A549 (cell line): ENCODE results near the gene ANKRD33B. TPM values are rescaled to one million over a fixed set of nuclear protein-coding genes. Genes with fewer than 3 reads are reported as not detected.

Source experiments
- ATAC-seq, 2 experiments: fragments of 200-7000 bp in 1 of 2; fragments of >200 bp in 1 of 2; cut with Nextera tagmentation in 1 of 2; cut with Tn5 transposase in 1 of 2; 3 replicates each; pipeline versions ENCODE4 v1.8.0 to v1.9.1; 2018 to 2020; ENCODE audit warnings: mild to moderate bottlenecking in 1 of 2, moderate library complexity in 1 of 2
- CTCF ChIA-PET: fragments of 300-600 bp; sonication (Branson Sonifier 250); formaldehyde crosslinking; extraction: SDS; loops from one replicate; lab custom pipeline; 2021; ENCODE audit warnings: antibody characterized with exemption, inconsistent platforms; lab: Yijun Ruan, JAX
- POLR2A ChIA-PET: fragments of 350-600 bp; formaldehyde crosslinking; extraction: SDS; loops from one replicate; lab custom pipeline; 2021; ENCODE audit warnings: antibody characterized with exemption, inconsistent platforms; lab: Yijun Ruan, JAX
- DNase-seq, 2 experiments: peaks; one replicate each; pipeline versions ENCODE4 v3.0.0 to v3.0.0-alpha.2; 2011 to 2016; ENCODE audit warnings: low read depth in 1 of 2, low spot score in 1 of 2
- FAIRE-seq: peaks from 2 replicates; lab custom pipeline; 2011; peaks lifted over from hg19 to GRCh38; lab: Jason Lieb, UNC
- H3K27ac ChIP-seq, 2 experiments: fragments of >200 bp; sonication (Bioruptor Twin); formaldehyde crosslinking; 3 replicates each; pipeline ENCODE4 v1.5.1; 2016 to 2017
- H3K4me1 ChIP-seq: fragments of >200 bp; sonication (Bioruptor Twin); formaldehyde crosslinking; 3 replicates; pipeline ENCODE4 v1.6.1; 2016
- H3K4me2 ChIP-seq: fragments of >200 bp; sonication (Bioruptor Twin); formaldehyde crosslinking; 3 replicates; pipeline ENCODE4 v1.6.1; 2016
- H3K4me3 ChIP-seq: fragments of >200 bp; sonication (Bioruptor Twin); formaldehyde crosslinking; 3 replicates; pipeline ENCODE4 v1.5.1; 2016
- H3K9me3 ChIP-seq: fragments of >200 bp; sonication (Bioruptor Twin); formaldehyde crosslinking; 3 replicates; pipeline ENCODE4 v1.6.1; 2016
- BHLHE40 ChIP-seq: IDR thresholded peaks from 2 replicates; pipeline ENCODE4 v1.6.1; 2012; ENCODE audit warnings: low read depth, low read length, inconsistent platforms
- CBX2 ChIP-seq: fragments of 200-600 bp; sonication (generic); IDR thresholded peaks from 2 replicates; pipeline ENCODE4 v1.6.1; 2016; ENCODE audit warnings: low read depth, mild to moderate bottlenecking, borderline replicate concordance
- CEBPB ChIP-seq, 2 experiments: fragments of >200 bp in 1 of 2; sonication (Bioruptor Twin) in 1 of 2; formaldehyde crosslinking in 1 of 2; IDR thresholded peaks; 2 replicates each; pipeline ENCODE4 v1.6.1; 2012 to 2016
- CHD2 ChIP-seq: fragments of 150-350 bp; IDR thresholded peaks from 2 replicates; pipeline ENCODE4 v1.6.1; 2014; ENCODE audit warnings: low read length; ENCODE audit not compliant: partially characterized antibody
- EHMT2 ChIP-seq: fragments of 200-600 bp; sonication (generic); IDR thresholded peaks from 2 replicates; pipeline ENCODE4 v1.6.1; 2016; ENCODE audit warnings: antibody characterized with exemption, low read depth, mild to moderate bottlenecking, moderate library complexity
- EP300 ChIP-seq, 2 experiments: fragments of >200 bp; sonication (Bioruptor Twin); formaldehyde crosslinking; IDR thresholded peaks; 2 replicates in 1 of 2; 3 replicates in 1 of 2; pipeline ENCODE4 v1.6.1; 2016 to 2017
- FOSB ChIP-seq: fragments of 250-450 bp; sonication (Bioruptor Pico); IDR thresholded peaks from 2 replicates; pipeline ENCODE4 v1.5.0; 2020; ENCODE audit warnings: mild to moderate bottlenecking, moderate library complexity
- HOXB13 ChIP-seq: fragments of 250-450 bp; sonication (Bioruptor Pico); IDR thresholded peaks from 2 replicates; pipeline ENCODE4 v1.5.0; 2020; ENCODE audit warnings: low read depth, mild to moderate bottlenecking, moderate library complexity
- KDM5A ChIP-seq: fragments of 200-600 bp; sonication (generic); IDR thresholded peaks from 2 replicates; pipeline ENCODE4 v1.6.1; 2016; ENCODE audit warnings: antibody characterized with exemption, mild to moderate bottlenecking
- NR3C1 ChIP-seq: fragments of >200 bp; sonication (Bioruptor Twin); formaldehyde crosslinking; IDR thresholded peaks from 3 replicates; pipeline ENCODE4 v1.6.1; 2017
- PHF8 ChIP-seq: fragments of 200-600 bp; sonication (generic); IDR thresholded peaks from 2 replicates; pipeline ENCODE4 v1.6.1; 2016; ENCODE audit warnings: low read depth, mild to moderate bottlenecking, antibody characterized with exemption, moderate library complexity, borderline replicate concordance
- POLR2A ChIP-seq: IDR thresholded peaks from 2 replicates; pipeline ENCODE4 v1.6.1; 2012; ENCODE audit warnings: mild to moderate bottlenecking, low read length
- POLR2AphosphoS2 ChIP-seq: conservative IDR thresholded peaks from 2 replicates; pipeline ENCODE4 v1.6.1; 2012; ENCODE audit warnings: low read length, improper control_type of control experiment, inconsistent platforms
- RNF2 ChIP-seq: fragments of 200-600 bp; sonication (generic); IDR thresholded peaks from 2 replicates; pipeline ENCODE4 v1.6.1; 2016; ENCODE audit warnings: low read depth, mild to moderate bottlenecking, antibody characterized with exemption, moderate library complexity, borderline replicate concordance
- SMC3 ChIP-seq: fragments of >200 bp; sonication (Bioruptor Twin); formaldehyde crosslinking; IDR thresholded peaks from 3 replicates; pipeline ENCODE4 v1.6.1; 2018; ENCODE audit warnings: inconsistent platforms
- SREBF2 ChIP-seq: fragments of 450-650 bp; IDR thresholded peaks from 2 replicates; pipeline ENCODE4 v1.6.1; 2014; ENCODE audit warnings: mild to moderate bottlenecking, moderate library complexity
- ZFP36 ChIP-seq: fragments of 450-650 bp; IDR thresholded peaks from 2 replicates; pipeline ENCODE4 v1.6.1; 2014; ENCODE audit warnings: borderline replicate concordance; ENCODE audit not compliant: partially characterized antibody
- ZNF302 ChIP-seq: fragments of 250-450 bp; sonication (Bioruptor Pico); IDR thresholded peaks from 2 replicates; pipeline ENCODE4 v1.9.0; 2021; ENCODE audit warnings: inconsistent platforms, mild to moderate bottlenecking, moderate library complexity
- ZSCAN20 ChIP-seq: fragments of 250-450 bp; sonication (Bioruptor Pico); IDR thresholded peaks from 2 replicates; pipeline ENCODE4 v1.8.0; 2022; ENCODE audit warnings: mild to moderate bottlenecking, moderate library complexity
- WGBS: methylation state at CpG from one replicate; pipeline ENCODE4 v1.1.6; 2017; ENCODE audit errors: missing lambda C conversion rate; 5-methylcytosine and 5-hydroxymethylcytosine counted together
- polyA plus RNA-seq, 4 experiments: library from polyadenylated mRNA; depleted of rRNA in 3 of 4; stranded (reverse); fragments of >200 nt; fragmentation: RNase III in 1 of 4; extraction: RNeasy Plus Mini Kit Qiagen cat#74134 plus additional on column Dnase treatment in 1 of 4; gene quantifications; 2 replicates in 3 of 4; 3 replicates in 1 of 4; pipeline ENCODE4 v1.2.3, GENCODE V29; 2011 to 2017
- TF ChIP-seq, protein P1 (sequence below): fragments of 250-450 bp; sonication (Bioruptor Pico); IDR thresholded peaks from 2 replicates; pipeline ENCODE4 v1.5.0; 2021; ENCODE audit warnings: mild to moderate bottlenecking, moderate library complexity, borderline replicate concordance
- TF ChIP-seq, protein P2 (sequence below): fragments of 450-650 bp; IDR thresholded peaks from 2 replicates; pipeline ENCODE4 v1.6.1; 2014; ENCODE audit warnings: antibody characterized with exemption
- TF ChIP-seq, protein P3 (sequence below): fragments of 150-350 bp; IDR thresholded peaks from 2 replicates; pipeline ENCODE4 v1.6.1; 2014; ENCODE audit warnings: low read depth, mild to moderate bottlenecking, low read length
- TF ChIP-seq, protein P4 (sequence below): fragments of >200 bp; sonication (Bioruptor Twin); formaldehyde crosslinking; IDR thresholded peaks from 3 replicates; pipeline ENCODE4 v1.5.1; 2016
- TF ChIP-seq, protein P5 (sequence below): fragments of 200-600 bp; sonication (generic); IDR thresholded peaks from 2 replicates; pipeline ENCODE4 v1.6.1; 2016; ENCODE audit warnings: antibody characterized with exemption, mild to moderate bottlenecking, moderate library complexity

The ANKRD33B gene
- polyA plus RNA-seq, 2 of the 4 experiments (the other 2 are of a cell fraction) = 4.0 to 6.9 TPM

DNA sequence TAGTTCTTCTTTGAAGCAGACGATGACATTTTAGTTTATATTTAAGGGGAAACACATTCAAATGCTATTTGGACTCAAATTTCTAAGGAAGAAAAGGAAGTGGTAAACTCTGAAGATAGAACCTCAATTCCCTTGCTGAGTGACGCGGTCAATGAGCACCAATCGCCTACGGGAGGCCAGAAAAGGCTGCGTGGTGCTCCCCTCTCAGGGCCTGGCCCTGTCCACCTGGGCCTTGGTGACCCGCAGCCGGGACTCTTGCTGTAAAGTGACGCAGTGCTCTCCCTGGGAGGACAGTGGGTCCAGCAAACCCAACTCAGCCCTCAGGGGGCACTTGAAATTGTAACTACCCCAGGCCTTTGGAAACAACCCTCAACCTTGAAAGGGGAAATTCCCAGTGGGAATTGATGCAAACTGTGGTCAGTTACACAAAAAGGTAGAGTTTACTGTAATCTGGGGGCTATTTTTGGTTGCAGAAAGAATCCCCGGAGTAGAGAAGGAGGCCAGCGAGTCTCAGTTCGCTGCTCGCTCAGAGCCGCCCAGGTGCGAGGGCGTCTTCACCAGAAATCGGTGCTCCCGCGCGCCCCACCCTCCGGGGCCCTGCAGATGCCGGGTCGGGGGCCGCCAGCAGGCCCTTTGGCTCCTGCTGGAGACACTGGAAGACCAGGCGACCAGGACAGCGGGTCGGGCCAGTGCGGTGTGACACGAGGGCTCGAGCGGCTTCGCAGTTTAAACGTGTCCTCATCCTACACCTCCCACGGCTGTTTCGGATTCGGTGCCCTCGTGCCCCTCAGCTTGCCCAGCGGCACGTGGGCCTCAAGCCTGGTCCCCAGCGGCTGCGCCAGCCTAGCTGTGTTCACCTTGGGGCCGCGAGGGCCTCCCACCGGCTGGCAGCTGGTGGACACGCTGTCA, 1.4 kb upstream of the ANKRD33B start (continued):
- TF ChIP-seq, protein P1, sequence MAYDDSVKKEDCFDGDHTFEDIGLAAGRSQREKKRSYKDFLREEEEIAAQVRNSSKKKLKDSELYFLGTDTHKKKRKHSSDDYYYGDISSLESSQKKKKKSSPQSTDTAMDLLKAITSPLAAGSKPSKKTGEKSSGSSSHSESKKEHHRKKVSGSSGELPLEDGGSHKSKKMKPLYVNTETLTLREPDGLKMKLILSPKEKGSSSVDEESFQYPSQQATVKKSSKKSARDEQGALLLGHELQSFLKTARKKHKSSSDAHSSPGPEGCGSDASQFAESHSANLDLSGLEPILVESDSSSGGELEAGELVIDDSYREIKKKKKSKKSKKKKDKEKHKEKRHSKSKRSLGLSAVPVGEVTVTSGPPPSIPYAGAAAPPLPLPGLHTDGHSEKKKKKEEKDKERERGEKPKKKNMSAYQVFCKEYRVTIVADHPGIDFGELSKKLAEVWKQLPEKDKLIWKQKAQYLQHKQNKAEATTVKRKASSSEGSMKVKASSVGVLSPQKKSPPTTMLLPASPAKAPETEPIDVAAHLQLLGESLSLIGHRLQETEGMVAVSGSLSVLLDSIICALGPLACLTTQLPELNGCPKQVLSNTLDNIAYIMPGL = no peak
- TF ChIP-seq, all 56 proteins: peak for 0

DNA sequence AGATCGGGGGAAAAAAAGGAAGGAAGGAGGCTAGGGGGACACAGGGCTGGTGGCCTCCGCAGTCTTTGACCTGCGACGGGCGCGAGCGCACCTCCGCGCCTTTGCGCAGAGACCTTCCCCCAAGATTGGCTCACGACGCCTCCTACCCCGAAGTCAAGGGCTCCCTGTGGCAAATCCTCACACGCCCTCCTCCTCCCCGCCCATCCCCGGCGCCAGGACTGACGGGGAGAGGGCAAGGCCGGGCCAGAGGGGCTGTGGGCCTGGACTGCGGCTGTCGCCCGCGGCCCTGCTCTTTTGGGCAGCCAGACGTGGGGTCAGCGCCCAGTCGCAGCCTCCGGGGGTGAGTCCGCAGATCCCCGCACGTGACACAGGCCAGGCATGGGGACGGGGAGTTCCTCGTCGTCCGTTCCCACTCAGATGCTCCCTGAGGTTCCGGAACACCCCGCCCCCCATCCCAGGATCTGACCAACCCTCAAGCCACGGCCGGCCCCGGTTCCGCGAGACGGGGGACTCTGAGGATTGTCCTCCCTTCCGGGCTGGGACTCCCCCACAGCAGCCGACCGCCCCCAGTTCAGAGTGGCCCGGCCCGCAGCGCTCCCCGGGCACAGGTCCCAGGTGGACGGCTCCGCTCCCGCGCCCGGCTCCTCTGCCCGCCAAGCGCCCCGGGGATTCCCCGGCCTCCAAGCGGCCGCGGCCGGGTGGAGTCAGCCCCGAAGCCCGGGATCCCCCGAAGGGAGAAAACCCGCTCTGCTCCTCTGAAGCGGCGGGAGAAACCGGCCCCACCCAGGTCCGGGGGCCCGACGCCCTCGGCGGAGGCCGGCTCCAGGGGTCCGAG, 543 bp upstream of the ANKRD33B start:
- peaks cover 50% of the 10 kb centered on the region for H3K4me1 ChIP-seq
- peak; percentile 50 to 55 for ATAC-seq
- H3K9me3 ChIP-seq = no peaks in the 10 kb centered on the region
- peak overlapping the region; percentile 85 to 99 for H3K27ac ChIP-seq
- whole genome bisulfite sequencing = 49% methylated on average over 20 of the region's 76 CpGs
- peak overlapping the region; percentile 73 for H3K4me2 ChIP-seq
- FAIRE-seq = no peak
- peak; percentile 48 to 52 for DNase-seq
- POLR2A ChIA-PET = interaction anchor here (1.2 to 1.6 kb wide), 2 partner anchors 12 to 64 kb away, joined by 7 to 8 read pairs; no protein-coding TSS in a partner anchor
- CTCF ChIA-PET = interaction anchor here (0.8 to 1.0 kb wide), 3 partner anchors 64 to 110 kb away, joined by 3 to 6 read pairs (median 4); no protein-coding TSS in a partner anchor
- H3K4me3 ChIP-seq = peak overlapping the region; percentile 89
- TF ChIP-seq CHD2 = no peak
- TF ChIP-seq FOSB (CRISPR knock-in tag) = peak; percentile 27; the same call in 1 of the 2 replicates
- TF ChIP-seq NR3C1 = no peak
- no peak for TF ChIP-seq EP300 (IDR thresholded peaks at IDR 0.05)
- no peak for TF ChIP-seq POLR2A
- TF ChIP-seq CBX2 = no peak
- TF ChIP-seq, protein P2, sequence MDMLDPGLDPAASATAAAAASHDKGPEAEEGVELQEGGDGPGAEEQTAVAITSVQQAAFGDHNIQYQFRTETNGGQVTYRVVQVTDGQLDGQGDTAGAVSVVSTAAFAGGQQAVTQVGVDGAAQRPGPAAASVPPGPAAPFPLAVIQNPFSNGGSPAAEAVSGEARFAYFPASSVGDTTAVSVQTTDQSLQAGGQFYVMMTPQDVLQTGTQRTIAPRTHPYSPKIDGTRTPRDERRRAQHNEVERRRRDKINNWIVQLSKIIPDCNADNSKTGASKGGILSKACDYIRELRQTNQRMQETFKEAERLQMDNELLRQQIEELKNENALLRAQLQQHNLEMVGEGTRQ = peak; percentile 70
- TF ChIP-seq ZSCAN20 = no peak
- TF ChIP-seq BHLHE40 = peak; percentile 26; the same call in 1 of the 2 replicates
- TF ChIP-seq, protein P3, sequence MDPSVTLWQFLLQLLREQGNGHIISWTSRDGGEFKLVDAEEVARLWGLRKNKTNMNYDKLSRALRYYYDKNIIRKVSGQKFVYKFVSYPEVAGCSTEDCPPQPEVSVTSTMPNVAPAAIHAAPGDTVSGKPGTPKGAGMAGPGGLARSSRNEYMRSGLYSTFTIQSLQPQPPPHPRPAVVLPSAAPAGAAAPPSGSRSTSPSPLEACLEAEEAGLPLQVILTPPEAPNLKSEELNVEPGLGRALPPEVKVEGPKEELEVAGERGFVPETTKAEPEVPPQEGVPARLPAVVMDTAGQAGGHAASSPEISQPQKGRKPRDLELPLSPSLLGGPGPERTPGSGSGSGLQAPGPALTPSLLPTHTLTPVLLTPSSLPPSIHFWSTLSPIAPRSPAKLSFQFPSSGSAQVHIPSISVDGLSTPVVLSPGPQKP = no peak
- TF ChIP-seq RNF2 = no peak
- TF ChIP-seq, protein P4, sequence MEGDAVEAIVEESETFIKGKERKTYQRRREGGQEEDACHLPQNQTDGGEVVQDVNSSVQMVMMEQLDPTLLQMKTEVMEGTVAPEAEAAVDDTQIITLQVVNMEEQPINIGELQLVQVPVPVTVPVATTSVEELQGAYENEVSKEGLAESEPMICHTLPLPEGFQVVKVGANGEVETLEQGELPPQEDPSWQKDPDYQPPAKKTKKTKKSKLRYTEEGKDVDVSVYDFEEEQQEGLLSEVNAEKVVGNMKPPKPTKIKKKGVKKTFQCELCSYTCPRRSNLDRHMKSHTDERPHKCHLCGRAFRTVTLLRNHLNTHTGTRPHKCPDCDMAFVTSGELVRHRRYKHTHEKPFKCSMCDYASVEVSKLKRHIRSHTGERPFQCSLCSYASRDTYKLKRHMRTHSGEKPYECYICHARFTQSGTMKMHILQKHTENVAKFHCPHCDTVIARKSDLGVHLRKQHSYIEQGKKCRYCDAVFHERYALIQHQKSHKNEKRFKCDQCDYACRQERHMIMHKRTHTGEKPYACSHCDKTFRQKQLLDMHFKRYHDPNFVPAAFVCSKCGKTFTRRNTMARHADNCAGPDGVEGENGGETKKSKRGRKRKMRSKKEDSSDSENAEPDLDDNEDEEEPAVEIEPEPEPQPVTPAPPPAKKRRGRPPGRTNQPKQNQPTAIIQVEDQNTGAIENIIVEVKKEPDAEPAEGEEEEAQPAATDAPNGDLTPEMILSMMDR = no peak
- 0 out of 2 replicates have a peak, but pooled peaks have one; percentile 54 for TF ChIP-seq PHF8
- TF ChIP-seq ZFP36 = no peak
- TF ChIP-seq ZNF302 (CRISPR knock-in tag) = no peak
- TF ChIP-seq SMC3 = 0 out of 3 replicates have a peak, but pooled peaks have one; percentile 15
- TF ChIP-seq HOXB13 (CRISPR knock-in tag) = no peak
- no peak for TF ChIP-seq KDM5A
- TF ChIP-seq, protein P5, sequence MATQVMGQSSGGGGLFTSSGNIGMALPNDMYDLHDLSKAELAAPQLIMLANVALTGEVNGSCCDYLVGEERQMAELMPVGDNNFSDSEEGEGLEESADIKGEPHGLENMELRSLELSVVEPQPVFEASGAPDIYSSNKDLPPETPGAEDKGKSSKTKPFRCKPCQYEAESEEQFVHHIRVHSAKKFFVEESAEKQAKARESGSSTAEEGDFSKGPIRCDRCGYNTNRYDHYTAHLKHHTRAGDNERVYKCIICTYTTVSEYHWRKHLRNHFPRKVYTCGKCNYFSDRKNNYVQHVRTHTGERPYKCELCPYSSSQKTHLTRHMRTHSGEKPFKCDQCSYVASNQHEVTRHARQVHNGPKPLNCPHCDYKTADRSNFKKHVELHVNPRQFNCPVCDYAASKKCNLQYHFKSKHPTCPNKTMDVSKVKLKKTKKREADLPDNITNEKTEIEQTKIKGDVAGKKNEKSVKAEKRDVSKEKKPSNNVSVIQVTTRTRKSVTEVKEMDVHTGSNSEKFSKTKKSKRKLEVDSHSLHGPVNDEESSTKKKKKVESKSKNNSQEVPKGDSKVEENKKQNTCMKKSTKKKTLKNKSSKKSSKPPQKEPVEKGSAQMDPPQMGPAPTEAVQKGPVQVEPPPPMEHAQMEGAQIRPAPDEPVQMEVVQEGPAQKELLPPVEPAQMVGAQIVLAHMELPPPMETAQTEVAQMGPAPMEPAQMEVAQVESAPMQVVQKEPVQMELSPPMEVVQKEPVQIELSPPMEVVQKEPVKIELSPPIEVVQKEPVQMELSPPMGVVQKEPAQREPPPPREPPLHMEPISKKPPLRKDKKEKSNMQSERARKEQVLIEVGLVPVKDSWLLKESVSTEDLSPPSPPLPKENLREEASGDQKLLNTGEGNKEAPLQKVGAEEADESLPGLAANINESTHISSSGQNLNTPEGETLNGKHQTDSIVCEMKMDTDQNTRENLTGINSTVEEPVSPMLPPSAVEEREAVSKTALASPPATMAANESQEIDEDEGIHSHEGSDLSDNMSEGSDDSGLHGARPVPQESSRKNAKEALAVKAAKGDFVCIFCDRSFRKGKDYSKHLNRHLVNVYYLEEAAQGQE = 0 out of 2 replicates have a peak, but pooled peaks have one; percentile 22
- TF ChIP-seq SREBF2 = no peak
- no peak for TF ChIP-seq CEBPB (IDR thresholded peaks at IDR 0.05)
- TF ChIP-seq POLR2AphosphoS2 = no peak
- TF ChIP-seq EHMT2 = no peak
